ENCODE results near the gene ITK.

The ITK gene

DNA sequence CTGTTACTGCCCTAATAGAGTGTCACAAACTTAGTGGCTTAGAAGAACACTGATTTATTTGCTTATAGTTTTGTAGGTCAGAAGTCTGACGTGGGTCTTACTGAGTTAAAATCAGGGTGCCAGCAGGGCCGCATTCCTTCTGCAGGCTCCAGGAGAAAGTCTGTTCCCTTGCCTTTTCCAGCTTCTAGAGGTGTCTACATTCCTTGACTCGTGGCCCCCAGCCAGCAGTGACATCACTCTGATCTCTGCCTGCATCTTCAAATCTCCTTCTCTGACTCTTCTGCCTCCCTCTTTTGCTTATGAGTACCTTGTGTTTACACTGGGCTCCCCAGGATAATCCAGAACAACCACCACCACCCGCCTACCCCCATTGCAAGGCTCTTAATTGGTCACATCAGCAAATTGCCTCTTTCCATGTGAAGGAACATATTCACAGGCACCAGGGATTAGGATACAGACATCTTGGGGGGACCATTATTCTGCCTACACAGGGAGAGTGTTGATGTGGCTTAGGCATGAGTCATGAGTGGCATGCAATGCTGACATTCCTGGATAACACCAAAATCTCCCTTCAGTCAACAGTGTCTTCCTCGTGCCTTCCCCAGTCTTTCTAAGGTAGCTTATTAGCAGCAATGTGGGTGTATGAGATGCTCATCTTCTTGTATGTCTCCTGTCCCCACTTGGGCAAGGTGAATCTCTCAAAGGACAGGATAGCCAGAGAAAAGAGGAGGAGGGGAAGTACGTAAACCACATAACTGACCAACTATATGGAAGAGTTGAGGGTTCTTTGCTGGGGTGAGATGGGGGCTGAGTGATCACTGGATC lies 109.7 kb downstream of the ITK start:
- no peak for FAIRE-seq
- no peak for DNase-seq (ENCODE audit: insufficient read length, low spot score)
- no peak for TF ChIP-seq CTCF (IDR thresholded peaks at IDR 0.05; ENCODE audit: insufficient read depth, missing control alignments)

- DNase-seq (ENCODE audit: insufficient read length, low spot score) (no peak), FAIRE-seq (no peak)
- no peak for TF ChIP-seq CTCF (IDR thresholded peaks at IDR 0.05; ENCODE audit: insufficient read depth, missing control alignments)
These were observed 110.5 kb downstream of the ITK start for GRCh38 chr5:157290981-157291711.

GRCh38 chr5:157292599-157292998 lies 112.0 kb downstream of the ITK start:
- DNase-seq (ENCODE audit: insufficient read length, low spot score): no peak
- TF ChIP-seq CTCF (IDR thresholded peaks at IDR 0.05; ENCODE audit: insufficient read depth, missing control alignments): no peak
- no peak for FAIRE-seq

DNA sequence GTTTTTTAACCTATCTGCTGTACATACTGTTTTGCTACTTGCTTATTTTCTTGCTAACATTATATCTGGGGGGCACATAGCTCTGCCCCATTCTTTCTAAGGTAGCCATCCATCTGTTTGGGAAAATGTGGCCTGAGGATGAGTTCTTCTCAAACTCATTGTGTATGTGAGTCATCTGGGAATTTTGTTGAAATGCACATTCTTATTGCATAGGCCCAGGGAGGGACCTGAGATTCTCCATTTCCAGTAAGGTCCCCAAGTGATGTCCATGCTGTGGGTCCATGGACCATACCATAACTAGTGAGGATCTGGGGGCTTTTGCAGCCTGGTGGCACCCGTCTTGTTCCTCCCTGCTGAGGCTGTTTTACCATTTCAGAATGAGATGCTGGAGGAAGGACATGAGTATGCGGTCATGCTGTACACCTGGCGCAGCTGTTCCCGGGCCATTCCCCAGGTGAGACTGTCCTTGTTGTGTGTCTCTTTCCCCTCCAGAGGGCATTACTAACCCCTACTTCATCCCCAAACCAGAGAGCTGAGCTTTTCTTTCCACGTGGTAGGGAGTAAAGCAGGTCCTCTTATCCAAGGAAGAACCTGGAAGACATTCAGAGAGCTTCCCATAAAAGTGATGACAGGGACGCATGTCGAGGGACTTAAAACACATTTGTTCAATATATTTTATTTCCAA lies 113.9 kb downstream of the ITK start:
- DNase-seq (ENCODE audit: insufficient read length, low spot score): no peak
- TF ChIP-seq CTCF (IDR thresholded peaks at IDR 0.05; ENCODE audit: insufficient read depth, missing control alignments): no peak
- FAIRE-seq: no peak

DNA sequence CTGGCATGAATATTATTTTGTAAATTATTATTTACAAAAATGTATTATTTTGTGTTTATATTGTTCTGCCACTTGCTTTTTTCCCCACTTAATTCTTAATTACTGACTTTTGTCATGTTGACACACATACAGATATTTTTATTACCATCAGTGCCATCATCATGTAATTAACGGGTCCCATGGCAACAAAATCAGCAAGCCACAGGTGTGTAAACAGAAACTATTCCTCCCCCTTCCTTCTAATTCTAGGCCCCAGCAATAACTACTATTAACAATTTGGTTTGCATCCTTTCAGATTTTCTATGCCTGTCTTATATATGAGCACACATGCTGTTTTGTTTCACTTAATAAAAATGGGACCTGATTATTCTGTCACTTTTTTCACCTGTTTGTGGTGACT lies 114.6 kb downstream of the ITK start:
- TF ChIP-seq CTCF (IDR thresholded peaks at IDR 0.05; ENCODE audit: insufficient read depth, missing control alignments): no peak
- no peak for DNase-seq (ENCODE audit: insufficient read length, low spot score)
- FAIRE-seq: no peak

- FAIRE-seq (no peak), DNase-seq (ENCODE audit: insufficient read length, low spot score) (no peak)
- TF ChIP-seq CTCF (IDR thresholded peaks at IDR 0.05; ENCODE audit: insufficient read depth, missing control alignments): no peak
These were observed 119.9 kb downstream of the ITK start for GRCh38 chr5:157300564-157300963.

All from D721Med (cell line).